HL-60 (cell line): ENCODE measurements around the gene TSHZ2.
A peak's percentile ranks its signal among the peaks of the same experiment; 100 is the strongest.

Experiments used
- DNase-seq, 2 experiments: peaks; one replicate each; pipeline ENCODE4 v3.0.0-alpha.2; 2010 to 2020; ENCODE audit warnings: low read depth in 1 of 2, low spot score in 1 of 2
- H3K27ac ChIP-seq: fragments of 250-450 bp; sonication (Bioruptor Pico); replicated peaks from 2 replicates; pipeline ENCODE4 v1.5.1; 2020; ENCODE audit warnings: mild to moderate bottlenecking, moderate library complexity
- H3K27me3 ChIP-seq: fragments of 250-450 bp; sonication (Bioruptor Pico); 2 replicates; pipeline ENCODE4 v1.5.1; 2021; ENCODE audit warnings: mild to moderate bottlenecking, moderate library complexity; ENCODE audit not compliant: insufficient read depth, poor library complexity, severe bottlenecking
- H3K4me3 ChIP-seq: replicated peaks from 2 replicates; pipeline ENCODE4 v1.5.1; 2011; ENCODE audit warnings: mild to moderate bottlenecking, control low read depth, low read length; ENCODE audit not compliant: insufficient read depth
- GABPA ChIP-seq: IDR thresholded peaks from 2 replicates; pipeline ENCODE4 v1.6.1; 2012; ENCODE audit warnings: low read depth
- POLR2AphosphoS5 ChIP-seq: IDR thresholded peaks from 2 replicates; pipeline ENCODE4 v1.6.1; 2012; ENCODE audit warnings: low read depth
- SPI1 ChIP-seq: IDR thresholded peaks from 2 replicates; pipeline ENCODE4 v1.6.1; 2012; ENCODE audit warnings: low read depth, mild to moderate bottlenecking, borderline replicate concordance
- TF ChIP-seq, protein P1 (sequence below): IDR thresholded peaks from 2 replicates; pipeline ENCODE4 v1.6.1; 2012; ENCODE audit warnings: low read depth; ENCODE audit not compliant: insufficient replicate concordance
- TF ChIP-seq, protein P2 (sequence below): IDR thresholded peaks from one replicate; pipeline ENCODE4 v1.5.1; 2011; ENCODE audit warnings: low read length, control low read depth, inconsistent platforms; ENCODE audit not compliant: insufficient read depth

Gene TSHZ2

DNA sequence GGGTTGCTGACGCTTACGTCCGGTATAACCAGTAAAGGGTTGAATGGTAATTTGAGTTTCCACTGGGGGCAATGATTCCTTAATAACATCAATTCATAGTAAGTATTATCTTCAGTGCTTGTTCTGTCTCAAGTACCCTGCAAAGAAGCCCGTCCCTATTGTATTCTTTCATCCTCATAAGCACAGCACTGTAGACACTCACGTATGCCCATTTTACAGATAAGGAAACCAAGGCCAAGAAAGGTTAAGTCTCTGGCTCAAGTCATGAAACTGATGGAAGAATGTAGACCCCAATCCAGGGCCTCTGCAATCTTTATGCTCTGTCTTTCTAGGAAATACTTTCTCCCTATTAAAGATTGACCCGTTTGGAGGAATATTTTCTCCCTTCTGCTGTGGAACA lies 370.3 kb downstream of the TSHZ2 start:
- no peak for DNase-seq
- Histone ChIP-seq H3K4me3 (no peak overlapping the region), H3K27me3 (no peaks in the 10 kb centered on the region), H3K27ac (no peak overlapping the region)
- TF ChIP-seq GABPA (no peak), POLR2AphosphoS5 (no peak)
- TF ChIP-seq, protein P1, sequence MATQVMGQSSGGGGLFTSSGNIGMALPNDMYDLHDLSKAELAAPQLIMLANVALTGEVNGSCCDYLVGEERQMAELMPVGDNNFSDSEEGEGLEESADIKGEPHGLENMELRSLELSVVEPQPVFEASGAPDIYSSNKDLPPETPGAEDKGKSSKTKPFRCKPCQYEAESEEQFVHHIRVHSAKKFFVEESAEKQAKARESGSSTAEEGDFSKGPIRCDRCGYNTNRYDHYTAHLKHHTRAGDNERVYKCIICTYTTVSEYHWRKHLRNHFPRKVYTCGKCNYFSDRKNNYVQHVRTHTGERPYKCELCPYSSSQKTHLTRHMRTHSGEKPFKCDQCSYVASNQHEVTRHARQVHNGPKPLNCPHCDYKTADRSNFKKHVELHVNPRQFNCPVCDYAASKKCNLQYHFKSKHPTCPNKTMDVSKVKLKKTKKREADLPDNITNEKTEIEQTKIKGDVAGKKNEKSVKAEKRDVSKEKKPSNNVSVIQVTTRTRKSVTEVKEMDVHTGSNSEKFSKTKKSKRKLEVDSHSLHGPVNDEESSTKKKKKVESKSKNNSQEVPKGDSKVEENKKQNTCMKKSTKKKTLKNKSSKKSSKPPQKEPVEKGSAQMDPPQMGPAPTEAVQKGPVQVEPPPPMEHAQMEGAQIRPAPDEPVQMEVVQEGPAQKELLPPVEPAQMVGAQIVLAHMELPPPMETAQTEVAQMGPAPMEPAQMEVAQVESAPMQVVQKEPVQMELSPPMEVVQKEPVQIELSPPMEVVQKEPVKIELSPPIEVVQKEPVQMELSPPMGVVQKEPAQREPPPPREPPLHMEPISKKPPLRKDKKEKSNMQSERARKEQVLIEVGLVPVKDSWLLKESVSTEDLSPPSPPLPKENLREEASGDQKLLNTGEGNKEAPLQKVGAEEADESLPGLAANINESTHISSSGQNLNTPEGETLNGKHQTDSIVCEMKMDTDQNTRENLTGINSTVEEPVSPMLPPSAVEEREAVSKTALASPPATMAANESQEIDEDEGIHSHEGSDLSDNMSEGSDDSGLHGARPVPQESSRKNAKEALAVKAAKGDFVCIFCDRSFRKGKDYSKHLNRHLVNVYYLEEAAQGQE, result no peak

DNA sequence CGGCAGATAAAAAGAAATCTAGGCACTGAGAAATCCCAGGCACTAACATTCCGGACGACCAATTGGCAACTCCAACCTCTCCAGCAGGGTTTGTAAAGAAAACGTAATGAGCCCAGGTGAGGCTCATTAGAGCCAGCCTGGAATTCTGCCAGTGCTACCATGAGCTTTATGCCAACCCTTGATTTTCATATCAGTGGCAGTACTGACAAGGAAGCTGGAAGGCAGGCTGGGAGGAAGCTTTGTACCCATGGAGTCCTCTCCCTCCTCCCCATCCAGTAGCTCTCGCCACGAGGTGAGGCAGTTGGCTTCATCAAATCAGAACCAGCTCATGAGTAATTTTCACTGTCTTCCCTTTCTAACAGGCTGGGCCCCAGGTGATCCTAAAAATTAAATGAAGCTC lies 371.3 kb downstream of the TSHZ2 start:
- H3K27me3 ChIP-seq, result no peaks in the 10 kb centered on the region
- no peak for DNase-seq
- H3K4me3 ChIP-seq, result no peak overlapping the region
- no peak overlapping the region for H3K27ac ChIP-seq
- TF ChIP-seq SPI1, result no peak
- no peak for TF ChIP-seq GABPA
- TF ChIP-seq, protein P2, sequence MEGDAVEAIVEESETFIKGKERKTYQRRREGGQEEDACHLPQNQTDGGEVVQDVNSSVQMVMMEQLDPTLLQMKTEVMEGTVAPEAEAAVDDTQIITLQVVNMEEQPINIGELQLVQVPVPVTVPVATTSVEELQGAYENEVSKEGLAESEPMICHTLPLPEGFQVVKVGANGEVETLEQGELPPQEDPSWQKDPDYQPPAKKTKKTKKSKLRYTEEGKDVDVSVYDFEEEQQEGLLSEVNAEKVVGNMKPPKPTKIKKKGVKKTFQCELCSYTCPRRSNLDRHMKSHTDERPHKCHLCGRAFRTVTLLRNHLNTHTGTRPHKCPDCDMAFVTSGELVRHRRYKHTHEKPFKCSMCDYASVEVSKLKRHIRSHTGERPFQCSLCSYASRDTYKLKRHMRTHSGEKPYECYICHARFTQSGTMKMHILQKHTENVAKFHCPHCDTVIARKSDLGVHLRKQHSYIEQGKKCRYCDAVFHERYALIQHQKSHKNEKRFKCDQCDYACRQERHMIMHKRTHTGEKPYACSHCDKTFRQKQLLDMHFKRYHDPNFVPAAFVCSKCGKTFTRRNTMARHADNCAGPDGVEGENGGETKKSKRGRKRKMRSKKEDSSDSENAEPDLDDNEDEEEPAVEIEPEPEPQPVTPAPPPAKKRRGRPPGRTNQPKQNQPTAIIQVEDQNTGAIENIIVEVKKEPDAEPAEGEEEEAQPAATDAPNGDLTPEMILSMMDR, result no peak
- TF ChIP-seq, protein P1, result no peak
- no peak for TF ChIP-seq POLR2AphosphoS5

DNA sequence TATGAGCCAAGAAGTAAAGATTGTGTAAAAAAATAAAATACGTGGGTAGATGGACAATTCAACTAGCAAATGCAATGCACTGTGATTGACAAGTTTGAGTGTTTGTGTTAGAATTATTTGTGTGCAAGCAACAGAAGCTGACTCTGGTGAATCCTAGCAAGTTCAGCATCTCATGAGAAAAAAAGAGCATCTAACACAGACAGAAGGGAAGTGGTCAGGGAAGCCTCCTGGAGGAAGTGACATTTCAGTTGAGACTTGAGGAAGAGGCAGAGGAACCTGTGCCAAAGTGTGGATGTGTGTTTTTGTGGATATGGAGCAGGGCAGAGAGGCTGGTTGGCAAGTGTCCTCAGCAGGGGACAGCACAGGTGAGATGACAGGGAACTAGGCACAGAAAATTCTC lies 372.7 kb downstream of the TSHZ2 start:
- TF ChIP-seq, protein P2, result no peak
- TF ChIP-seq SPI1 (peak; percentile 85), GABPA (no peak)
- TF ChIP-seq, protein P1, result no peak
- DNase-seq, result peak in 1 of 2 experiments; percentile 15
- Histone ChIP-seq H3K27me3 (no peaks in the 10 kb centered on the region), H3K4me3 (no peak overlapping the region), H3K27ac (no peak overlapping the region)
